ENCODE measurements around the gene SLC13A4. TPM values are rescaled to one million over a fixed set of nuclear protein-coding genes. Genes with fewer than 3 reads are reported as not detected.
"Not testable (repeated sequence)": the region's sequence is repeated elsewhere in the genome, so short reads cannot be mapped to it uniquely, and the experiment has no call there.

SLC13A4 gene, protein sequence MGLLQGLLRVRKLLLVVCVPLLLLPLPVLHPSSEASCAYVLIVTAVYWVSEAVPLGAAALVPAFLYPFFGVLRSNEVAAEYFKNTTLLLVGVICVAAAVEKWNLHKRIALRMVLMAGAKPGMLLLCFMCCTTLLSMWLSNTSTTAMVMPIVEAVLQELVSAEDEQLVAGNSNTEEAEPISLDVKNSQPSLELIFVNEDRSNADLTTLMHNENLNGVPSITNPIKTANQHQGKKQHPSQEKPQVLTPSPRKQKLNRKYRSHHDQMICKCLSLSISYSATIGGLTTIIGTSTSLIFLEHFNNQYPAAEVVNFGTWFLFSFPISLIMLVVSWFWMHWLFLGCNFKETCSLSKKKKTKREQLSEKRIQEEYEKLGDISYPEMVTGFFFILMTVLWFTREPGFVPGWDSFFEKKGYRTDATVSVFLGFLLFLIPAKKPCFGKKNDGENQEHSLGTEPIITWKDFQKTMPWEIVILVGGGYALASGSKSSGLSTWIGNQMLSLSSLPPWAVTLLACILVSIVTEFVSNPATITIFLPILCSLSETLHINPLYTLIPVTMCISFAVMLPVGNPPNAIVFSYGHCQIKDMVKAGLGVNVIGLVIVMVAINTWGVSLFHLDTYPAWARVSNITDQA
- polyA plus RNA-seq (2013, experiment 1 of 2; ENCODE audit: insufficient read length), result 1.4 TPM
- 1.1 TPM for polyA plus RNA-seq (2013, experiment 2 of 2; ENCODE audit: insufficient read length)

GRCh38 chr7:135728136-135728669 is at the start of gene SLC13A4:
SLC13A4 (minus strand) TSS chr7:135728186; CDS start chr7:135727496, 690 bp downstream.
- DNase-seq, result no peak

- not testable (repeated sequence) for DNase-seq
Measured at GRCh38 chr7:135775915-135776314, 47.9 kb upstream of the SLC13A4 start.

DNA sequence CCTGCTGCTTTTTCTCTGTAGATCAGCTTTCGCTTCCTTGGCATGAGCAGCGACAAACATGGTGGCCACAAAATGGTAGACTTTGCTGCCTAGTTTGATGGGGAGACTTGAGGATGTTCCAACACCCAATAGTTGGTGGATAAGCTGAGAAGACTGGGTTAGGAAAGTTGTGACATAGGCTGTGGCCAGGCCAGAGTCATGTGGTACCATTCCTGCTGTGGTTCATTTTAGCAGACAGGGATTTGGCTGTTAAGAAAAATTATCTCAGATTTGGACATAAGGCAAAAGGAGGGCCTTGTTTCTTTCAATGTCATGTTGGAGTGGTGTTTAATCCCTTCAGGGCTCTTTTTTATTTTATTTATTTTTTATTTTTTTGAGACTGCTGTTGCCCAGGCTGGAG is 47.2 kb upstream of the SLC13A4 start:
- no peak for DNase-seq

DNA sequence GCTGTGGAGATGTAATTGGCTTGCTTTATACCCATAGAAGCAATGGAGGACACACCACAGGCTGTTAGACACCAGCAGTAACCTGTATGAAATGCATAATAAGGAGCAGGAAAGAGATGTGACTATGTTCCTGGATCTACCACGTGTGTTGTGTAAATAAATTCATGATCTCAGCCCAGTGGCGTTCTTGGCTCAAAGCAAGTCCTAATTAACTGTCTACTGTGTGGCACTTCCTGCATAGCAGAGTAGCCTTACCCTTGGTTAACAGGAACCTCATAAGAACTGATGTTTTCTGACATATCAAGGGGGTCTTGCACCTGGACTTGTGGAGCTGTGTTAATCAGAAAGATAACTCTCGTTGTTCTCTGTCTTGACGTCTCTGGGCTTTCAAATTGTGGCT is 46.3 kb upstream of the SLC13A4 start:
- peak; percentile 71 for DNase-seq

DNA sequence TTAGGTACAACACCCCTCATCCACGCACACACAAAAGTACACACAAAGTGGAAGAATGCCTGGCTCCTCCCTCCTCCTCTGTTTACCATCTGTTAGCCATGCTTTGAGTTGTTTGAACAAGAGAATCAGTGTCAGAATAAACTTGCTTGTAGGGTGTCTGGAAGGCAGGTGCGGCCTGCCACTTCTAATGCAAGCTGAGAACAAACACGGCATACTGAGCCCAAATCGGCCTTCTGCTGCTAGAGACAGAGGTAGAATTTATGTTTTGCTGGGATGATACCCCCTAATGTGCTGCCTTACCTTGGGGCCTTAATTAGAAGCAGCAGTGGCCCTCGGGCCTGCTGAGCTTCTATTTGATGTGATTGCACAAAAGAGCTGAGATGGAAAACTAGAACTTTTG is 45.5 kb upstream of the SLC13A4 start:
- DNase-seq, result no peak

DNA sequence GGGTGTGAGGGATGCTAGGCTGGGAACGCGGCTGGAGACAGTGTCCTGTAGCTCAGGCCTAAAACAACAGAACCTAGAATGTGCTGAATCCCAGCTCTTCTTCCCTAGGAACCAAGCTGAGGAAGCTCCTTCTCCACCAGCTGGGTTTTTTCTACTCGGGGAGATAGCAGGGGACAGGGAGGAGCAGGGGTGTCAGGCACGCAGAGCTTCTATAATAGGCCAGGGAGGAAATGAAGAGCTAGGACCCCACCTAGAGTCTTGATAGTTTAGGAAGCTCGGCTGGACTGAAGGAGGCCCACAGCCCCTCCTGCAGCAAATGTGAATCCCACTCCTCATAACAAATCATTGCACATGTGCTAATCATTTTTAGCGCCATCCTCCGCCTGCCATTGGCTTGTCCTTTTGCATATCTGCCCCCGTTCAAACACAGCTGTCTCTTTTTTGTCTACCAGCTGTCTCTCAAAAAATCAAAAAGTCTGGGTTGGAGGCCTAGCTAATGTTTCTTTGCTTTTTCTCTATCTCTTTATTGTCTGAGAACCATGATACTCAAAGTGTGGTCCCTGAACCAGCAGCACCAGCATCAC is 44.7 kb upstream of the SLC13A4 start:
- peak; percentile 40 for DNase-seq

- peak; percentile 87 for DNase-seq
Measured at GRCh38 chr7:135771961-135772638, 44.1 kb upstream of the SLC13A4 start.

- peak; percentile 20 for DNase-seq
Measured at GRCh38 chr7:135771051-135771450, 43.1 kb upstream of the SLC13A4 start.

- peak; percentile 39 for DNase-seq
Measured at GRCh38 chr7:135770139-135770710, 42.2 kb upstream of the SLC13A4 start.

- no peak for DNase-seq
Measured at GRCh38 chr7:135769005-135769802, 41.2 kb upstream of the SLC13A4 start.

GRCh38 chr7:135768467-135768866 is 40.5 kb upstream of the SLC13A4 start:
- DNase-seq, result no peak

- DNase-seq, result no peak
Measured at GRCh38 chr7:135768064-135768463, 40.1 kb upstream of the SLC13A4 start.

GRCh38 chr7:135763261-135763660 is 35.3 kb upstream of the SLC13A4 start:
- peak; percentile 66 for DNase-seq

- peak; percentile 72 for DNase-seq
Measured at GRCh38 chr7:135761751-135762488, 33.9 kb upstream of the SLC13A4 start.

DNA sequence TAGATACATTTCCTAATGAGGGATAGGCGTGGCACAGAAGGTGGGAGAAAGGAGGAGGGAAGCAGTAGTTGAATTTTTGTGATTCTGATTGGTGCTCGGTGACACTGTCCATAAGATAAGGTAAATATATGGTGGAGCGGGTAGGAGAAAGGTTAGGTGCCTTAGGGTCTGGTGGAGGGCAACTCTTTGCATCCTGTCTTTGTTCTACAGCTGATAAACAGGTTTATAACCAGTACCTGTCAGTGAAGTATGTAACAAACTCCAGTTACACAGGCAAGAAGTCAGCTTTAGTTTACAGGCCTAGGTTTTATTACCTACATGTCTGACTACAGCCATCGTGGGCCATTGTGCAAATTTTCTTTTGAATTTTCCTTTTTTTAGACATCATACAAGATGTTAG is 31.5 kb upstream of the SLC13A4 start:
- DNase-seq, result no peak

- DNase-seq, result peak; percentile 74
Measured at GRCh38 chr7:135758531-135758932, 30.5 kb upstream of the SLC13A4 start.

DNA sequence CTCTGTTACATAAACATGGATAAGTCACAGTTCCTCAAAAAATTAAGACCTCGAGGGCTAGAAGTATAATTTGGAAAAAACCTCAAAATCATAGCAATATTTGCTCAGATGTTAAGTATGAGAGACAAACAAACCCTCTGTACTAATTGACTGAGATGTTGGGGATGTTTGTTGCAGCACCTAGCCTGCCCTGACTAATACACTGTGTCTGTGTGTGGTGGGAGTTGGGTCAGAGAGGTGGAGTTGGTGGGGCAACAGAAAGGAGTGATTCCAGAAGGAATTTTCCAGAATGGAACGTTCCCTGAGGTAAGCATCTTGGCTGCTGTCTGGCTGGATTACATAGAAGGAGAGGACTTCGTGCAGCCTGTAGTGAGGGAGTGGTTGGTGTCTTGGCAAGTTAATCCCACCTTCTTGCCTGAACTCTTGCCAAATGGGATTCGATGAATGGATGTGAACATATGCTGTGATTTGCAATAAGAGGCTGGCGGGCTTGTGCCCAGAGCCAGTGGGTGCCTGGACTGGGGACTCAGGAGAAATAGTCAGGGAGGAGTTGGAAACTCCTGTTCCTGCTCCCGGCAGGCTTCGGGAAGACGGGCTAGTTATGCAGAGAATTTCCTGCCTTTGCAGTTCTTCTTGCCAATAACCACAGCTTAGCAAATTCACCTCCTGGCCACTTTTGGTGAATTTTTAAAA is 29.9 kb upstream of the SLC13A4 start:
- peak; percentile 86 for DNase-seq

GRCh38 chr7:135756191-135756590 is 28.2 kb upstream of the SLC13A4 start:
- no peak for DNase-seq

- no peak for DNase-seq
Measured at GRCh38 chr7:135755351-135755753, 27.4 kb upstream of the SLC13A4 start.
